ENCODE measurements around the gene TEX264.
A peak's percentile ranks its signal among the peaks of the same experiment; 100 is the strongest.

TEX264 gene

DNA sequence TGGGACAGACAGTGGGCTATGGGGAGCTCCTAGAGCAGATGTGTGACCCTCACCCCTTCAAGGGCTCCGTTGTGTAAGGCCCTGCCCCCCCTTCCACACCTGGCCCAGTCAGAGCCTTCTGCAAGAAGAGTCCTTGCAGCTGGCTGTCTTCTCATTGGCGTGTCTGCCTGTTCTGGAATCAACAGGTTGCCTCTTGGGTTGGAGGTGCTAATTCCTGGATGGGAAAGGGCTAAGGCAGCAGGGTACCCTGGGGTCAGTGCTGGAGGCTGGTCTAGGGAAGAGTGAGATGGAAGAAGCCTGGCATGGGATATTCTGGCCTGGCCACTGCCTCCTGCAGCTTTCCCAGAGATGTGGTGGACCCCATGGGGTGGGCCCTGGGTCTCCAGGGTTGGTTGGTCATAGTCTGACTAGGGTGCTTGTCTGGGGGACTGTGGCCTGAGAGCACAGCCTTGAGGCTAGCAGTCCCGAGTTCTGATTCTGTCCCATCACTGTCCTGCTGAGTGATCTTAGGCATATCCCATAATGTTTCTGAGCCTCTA is 5.1 kb downstream of the TEX264 start:
- FAIRE-seq: no peak

GRCh38 chr3:51677358-51677757 is 6.3 kb downstream of the TEX264 start:
- FAIRE-seq: no peak

DNA sequence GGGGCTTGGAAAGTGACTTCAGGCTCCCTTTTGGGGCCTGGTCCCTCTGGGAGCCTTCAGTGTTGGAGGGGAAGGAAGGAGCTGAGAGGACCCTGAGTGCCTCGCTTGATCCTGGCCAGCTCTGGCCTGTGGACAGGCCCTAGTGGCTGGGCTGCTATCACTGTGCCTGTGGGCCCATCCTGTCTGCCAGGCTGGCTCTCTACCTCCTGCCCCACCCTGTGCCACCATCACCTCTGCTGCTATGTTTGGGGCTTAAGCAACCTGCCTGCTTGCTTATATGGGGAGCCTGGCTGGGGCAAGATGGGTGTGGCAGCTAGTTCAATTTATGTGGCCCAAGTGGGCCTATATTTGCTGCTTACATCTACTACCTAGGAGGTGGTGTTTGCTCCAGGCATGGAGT is 7.1 kb downstream of the TEX264 start:
- no peak for FAIRE-seq

DNA sequence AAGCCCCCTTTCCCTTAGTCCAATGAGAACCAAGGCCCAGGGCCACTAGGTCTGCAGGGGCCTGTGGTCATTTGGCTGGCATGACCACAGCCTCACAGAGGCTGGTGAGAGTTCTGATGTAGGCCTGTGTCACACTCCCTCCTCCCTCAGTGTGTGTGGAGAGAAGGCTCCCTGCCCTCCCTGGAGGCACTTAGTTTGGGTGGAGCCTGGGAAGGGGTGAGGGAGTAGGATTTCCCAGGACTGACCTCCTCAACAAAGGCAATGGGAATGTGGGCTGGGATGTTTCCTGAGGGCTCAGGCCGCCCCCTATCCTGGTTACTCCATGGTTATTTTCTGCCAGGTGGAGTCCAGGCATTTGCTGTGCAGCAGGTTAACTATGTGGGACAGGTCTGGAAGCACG is 7.6 kb downstream of the TEX264 start:
- FAIRE-seq: no peak

DNA sequence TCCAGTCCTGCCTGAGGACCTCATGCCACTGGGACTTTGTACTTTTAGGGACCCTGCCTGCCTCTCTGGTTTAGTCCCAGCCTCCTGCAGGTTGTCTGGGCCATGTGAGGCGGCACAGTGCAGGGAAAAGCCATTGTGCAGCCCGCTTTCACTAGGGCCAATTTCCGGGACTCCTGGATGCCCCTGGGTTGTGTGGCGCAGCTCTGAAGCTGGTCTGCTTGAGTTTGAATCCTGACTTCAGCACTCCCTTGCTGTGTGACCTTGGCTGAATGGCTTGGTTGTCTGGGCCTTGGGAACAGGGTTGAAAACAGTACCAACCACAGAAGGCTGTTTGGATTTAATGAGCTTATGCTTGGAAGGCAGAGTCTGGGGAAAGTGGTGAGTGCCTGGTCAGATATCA is 8.3 kb downstream of the TEX264 start:
- FAIRE-seq: no peak

DNA sequence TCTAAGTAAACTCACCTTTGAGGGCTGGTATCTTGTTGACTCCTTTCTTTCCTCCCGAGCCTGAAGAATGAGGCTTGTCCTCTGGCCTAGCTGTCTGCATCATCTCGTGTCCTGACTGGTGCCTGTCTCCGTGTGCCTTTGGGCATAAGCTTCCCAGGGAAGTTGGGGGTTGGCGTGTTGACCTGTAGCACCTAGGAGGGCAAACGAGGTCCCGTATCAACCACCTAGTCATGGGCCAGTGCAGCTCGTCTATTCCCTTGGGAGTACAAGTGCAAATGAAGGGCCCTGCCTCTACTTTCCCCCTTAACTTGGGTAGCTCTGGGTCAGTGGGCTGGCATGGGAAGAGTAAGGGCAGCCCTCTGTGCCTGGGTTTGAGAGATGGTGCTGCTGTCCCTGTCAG is 8.7 kb downstream of the TEX264 start:
- no peak for FAIRE-seq

- no peak for FAIRE-seq
Measured at GRCh38 chr3:51680196-51680595, 9.1 kb downstream of the TEX264 start.

GRCh38 chr3:51680663-51681230 is 9.7 kb downstream of the TEX264 start:
- no peak for FAIRE-seq

DNA sequence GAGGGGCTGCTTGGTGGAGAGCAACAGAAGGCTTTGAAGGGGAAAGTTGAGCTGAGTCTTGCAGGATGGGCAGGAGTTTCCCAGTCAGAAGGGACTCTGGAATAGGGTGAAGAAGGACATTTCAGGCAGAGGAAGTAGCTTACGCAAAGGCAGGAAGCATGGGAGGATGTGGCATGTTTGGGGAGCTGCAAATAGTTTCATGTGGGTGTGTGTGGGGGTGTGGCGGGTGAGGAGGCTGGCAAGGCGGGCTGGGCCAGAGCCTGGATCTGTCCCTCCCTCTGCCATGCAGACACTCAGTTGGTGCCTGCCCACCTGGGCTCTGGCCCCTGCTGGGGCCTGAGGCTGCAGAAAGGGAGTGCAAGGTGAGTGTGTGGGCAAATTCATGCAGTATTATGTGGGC is 10.4 kb downstream of the TEX264 start:
- FAIRE-seq: no peak

DNA sequence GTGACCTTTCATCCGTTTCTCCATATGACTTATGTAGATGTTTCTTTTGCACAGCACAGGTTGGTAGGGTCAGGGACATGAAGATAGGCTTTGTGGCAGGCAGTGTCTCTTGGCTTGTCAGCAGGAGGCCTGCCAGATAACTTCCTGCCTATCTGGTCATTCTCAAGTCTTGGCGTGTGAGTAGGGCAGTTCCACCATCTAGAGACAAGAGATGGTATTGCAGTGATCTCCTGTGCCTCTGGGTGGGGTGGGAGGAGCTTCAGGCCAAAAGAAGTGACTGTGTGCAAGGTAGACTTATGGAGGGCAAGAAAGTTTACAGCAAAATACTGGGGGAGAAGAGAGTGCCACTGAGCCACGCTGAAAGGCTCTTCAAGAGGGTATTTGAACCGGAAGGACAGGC is 11.0 kb downstream of the TEX264 start:
- peak; percentile 65 for FAIRE-seq

DNA sequence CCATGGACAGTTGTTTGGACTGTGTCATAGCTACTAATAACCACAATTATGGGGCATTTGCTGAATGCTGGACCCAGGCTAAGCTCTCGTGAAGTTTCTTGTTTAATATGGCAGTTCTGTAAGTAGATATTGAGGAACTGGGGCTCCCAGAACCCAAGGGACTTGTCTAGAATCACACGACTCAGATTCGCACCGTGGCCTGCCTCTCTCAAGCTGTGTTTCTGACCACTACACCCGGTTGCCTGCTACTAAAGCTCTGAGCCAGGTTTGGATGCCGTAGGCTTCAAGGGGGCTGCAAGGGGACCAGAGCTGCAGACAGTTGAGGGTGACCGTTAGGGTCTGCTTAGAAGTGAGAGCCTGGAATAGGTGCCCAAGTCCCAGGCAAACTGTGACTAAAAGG is 11.5 kb downstream of the TEX264 start:
- FAIRE-seq: no peak

- FAIRE-seq: no peak
Measured at GRCh38 chr3:51683566-51683965, 12.5 kb downstream of the TEX264 start.

DNA sequence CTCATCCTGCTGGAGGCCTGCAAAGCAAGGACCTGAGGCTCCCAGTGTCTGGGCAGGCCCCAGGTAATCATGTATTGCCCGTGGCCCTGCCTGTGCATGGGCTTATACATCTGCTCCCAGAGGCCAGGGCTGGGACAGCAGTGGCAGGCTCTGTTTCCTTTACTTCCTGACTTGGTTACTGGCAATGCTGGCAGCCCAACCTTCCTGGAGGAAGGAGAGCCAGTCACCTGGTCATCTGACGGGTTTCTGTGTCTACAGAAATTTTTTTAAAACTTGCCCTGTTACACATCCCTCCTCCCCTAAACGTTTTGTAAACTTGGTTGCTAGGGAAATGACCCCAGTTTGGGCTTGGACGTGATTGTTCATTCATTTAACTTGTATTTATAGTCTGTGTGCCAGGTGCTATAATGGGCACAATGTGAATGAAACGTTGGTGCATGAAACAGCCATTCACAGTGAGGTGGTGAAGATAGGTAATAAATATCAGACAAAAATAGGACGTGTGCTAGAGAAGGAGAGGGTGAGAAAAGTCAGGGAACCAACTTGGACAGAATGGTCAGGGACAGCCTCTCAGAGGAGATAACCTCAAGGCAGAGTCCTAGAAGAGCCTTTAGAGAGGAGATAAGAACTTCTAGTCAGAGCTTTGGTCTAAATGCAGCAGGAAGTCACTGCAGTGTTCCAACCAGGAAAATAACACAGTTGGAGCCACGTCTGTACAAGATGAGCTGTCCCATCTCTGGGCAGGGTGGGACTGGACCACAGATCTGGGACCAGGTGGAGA is 14.1 kb downstream of the TEX264 start:
- no peak for FAIRE-seq

GRCh38 chr3:51686056-51686455 is 15.0 kb downstream of the TEX264 start:
- FAIRE-seq: no peak

DNA sequence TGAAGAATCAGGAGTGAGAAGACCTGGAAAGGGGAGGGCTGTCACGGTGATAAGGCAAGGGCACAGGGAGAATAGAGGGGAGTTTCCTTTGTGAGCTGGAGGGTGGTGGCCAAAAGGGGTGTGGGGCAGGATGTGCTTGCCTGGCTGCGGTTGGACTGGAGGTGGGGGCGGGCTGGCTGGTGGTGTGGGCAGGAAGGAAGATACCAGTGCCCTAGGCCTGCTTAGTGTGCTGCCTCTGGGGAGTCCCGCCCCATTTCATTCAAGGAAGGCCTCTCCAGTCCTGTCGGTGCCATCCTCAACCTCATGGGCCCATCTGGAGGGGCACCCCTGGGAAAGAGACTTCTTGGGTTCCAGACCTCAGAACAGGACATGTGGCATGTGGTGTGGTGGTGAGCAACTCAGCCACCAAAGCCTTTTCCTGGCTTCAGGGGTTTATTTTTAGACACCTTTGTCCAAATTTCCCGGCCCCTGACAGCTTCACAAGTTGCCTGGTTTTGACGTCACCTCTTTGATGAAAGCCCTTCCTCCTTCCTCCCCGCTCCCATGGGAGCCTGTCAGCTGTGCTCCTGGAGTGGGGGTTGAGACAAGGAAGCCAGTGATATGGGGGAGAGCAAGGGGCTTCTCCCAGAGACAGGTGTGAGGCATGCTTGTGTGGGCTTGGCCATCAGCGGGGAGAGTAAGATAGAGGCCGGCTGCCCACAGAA is 15.6 kb downstream of the TEX264 start:
- no peak for FAIRE-seq

DNA sequence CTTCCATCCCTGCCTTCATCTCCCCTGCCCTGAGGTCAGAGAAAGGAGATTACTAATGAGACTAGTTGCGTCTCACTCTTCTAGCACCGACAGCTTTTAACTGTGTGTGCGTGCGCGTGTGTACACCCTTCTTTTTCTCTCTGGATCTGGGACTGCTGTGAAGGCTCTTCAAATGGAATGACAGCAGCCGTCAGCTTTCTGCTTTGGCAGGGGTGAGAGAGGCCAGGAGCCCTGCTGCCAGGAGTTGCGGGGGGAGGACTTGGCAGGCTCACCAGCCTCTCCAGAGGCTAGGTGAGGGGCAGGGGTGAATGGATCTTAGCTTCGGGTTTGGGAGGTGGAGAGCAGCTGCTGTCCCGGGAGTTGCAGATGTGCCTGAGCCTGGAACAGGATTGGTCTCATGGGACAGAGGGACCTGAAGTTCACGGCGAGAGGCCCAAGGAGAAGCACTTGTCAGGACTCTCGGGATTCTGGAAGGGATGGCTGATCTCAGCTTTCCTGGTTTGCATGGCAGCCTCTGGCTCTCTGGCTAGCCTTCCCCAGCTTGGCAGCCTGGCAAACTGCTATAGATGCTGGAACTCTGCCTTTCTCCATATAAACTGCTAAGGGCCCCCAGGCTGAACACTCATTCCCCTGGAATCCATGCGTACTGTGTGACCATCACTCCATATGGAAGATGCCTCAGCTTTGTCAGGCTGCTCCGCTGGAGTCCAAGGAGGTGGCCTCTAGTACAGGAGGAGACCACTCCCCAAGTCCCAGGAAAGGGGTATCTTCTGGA is 16.6 kb downstream of the TEX264 start:
- FAIRE-seq: no peak

- no peak for FAIRE-seq
Measured at GRCh38 chr3:51688206-51688600, 17.2 kb downstream of the TEX264 start.

GRCh38 chr3:51691021-51691420 is 20.0 kb downstream of the TEX264 start:
- FAIRE-seq: no peak

DNA sequence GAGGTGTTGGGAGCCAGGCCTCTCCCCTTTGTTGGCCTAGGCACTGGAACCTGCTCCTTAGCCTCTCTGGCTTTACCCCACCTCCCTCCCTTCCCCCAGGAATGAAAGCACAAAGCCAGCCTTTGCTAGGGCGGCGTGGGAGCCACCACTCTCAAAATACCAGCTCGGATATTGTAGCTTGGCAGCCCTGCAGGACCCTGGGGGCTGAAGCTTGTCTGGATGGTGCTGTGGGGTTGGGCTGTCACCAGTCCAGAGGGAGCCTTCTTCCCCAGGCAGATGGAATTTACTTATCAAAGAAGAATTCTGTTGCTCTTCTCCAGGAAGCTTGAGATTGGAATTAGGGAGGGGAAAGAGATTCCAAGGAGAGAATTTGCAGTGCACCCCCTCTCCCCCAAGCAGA is 20.9 kb downstream of the TEX264 start:
- FAIRE-seq: no peak

DNA sequence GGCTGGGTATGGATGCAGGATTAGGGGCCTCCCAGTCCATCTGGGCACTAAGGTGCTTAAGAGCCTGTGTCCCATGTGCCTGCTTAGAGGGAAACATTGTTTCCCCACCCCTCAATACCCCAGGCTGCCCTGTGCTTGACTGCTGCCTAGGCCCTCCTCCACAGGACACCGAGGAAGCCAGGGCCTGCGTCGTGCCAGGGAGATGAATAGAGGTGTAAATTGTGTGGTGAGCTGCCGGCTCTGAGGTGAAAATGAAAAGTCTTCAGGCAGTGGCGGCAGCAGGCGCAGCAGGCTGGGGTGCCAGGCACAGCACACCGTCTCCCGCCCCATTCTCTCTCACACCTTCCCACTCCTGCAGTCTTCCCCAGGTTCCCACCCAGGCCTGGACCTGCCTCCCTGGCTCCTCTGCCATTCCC is 21.9 kb downstream of the TEX264 start:
- FAIRE-seq: no peak

DNA sequence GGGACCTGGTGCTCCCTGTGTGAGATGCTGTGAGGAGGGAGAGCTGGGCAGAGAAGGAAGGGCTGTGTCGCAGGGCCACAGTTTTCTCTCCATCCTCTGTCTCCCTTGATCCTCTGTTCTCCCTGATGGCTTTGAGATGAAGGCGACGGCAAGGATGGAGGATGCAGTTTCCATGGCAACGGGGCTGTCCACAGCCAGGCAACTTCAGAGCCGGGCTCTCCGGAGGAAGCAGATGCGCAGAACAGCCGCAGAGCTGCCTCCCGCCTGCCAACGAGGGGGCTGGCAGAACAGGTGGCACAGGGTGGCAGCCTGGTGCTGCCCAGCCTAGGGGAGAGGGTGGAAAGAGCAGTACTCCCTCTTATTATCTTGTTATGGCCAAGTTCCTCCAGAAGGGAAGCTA is 25.9 kb downstream of the TEX264 start:
- FAIRE-seq: no peak

DNA sequence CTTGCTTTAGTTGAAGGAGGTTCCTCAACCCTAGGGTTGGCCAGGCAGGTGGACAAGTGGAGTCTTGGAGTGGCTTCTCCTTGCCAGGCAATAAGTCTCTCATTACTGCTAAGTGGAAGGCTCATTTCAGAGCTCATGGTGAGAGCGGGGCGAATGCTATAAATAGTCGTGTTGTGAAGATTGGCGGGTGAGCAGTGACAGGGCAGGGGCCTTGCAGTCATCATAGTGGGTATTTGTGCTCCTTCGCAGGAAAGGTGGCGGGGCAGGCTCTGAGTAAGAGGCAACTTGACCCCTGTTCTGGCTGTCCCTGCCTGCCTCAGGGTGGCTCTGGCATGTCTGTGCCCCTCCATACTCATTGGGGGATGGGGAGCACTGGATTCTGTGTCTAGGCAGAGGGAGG is 27.2 kb downstream of the TEX264 start:
- FAIRE-seq: no peak

- no peak for FAIRE-seq
Measured at GRCh38 chr3:51700403-51700802, 29.4 kb downstream of the TEX264 start.
